IMR-90 (cell line): ENCODE results near the gene SBF1. TPM values are rescaled to one million over a fixed set of nuclear protein-coding genes. Genes with fewer than 3 reads are reported as not detected.

Experiments used
- ATAC-seq: fragments of 200-7000 bp; cut with Tn5 transposase; 2 replicates; pipeline ENCODE4 v1.9.1; 2020; ENCODE audit warnings: low read depth, mild to moderate bottlenecking, moderate library complexity
- BruUV-seq: library from RNA; stranded (reverse); fragments of 400-500 nt; replicated peaks from 2 replicates; lab custom pipeline; 2021; lab: Mats Ljungman, UMichigan
- CTCF ChIA-PET: fragments of 300-600 bp; formaldehyde crosslinking; extraction: SDS; loops from one replicate; lab custom pipeline; 2021; ENCODE audit warnings: antibody characterized with exemption; lab: Yijun Ruan, JAX
- POLR2A ChIA-PET: fragments of 300-600 bp; sonication (Branson Sonifier 250); formaldehyde crosslinking; loops from one replicate; lab custom pipeline; 2022; ENCODE audit warnings: antibody characterized with exemption; ENCODE audit not compliant: unreplicated experiment; lab: Charles Lee
- DNase-seq: peaks from one replicate; pipeline ENCODE4 v3.0.0; 2013
- H2AFZ ChIP-seq: replicated peaks from 2 replicates; pipeline ENCODE3; 2013; ENCODE audit warnings: low read length, mild to moderate bottlenecking; ENCODE audit not compliant: poor library complexity
- H2AK5ac ChIP-seq: 2 replicates; pipeline ENCODE4 v1.6.1; 2013; ENCODE audit warnings: low read depth, low read length, inconsistent platforms
- H2AK9ac ChIP-seq: replicated peaks from 2 replicates; pipeline ENCODE3; 2013; ENCODE audit warnings: mild to moderate bottlenecking, low read depth, low read length, moderate library complexity; ENCODE audit not compliant: poor library complexity
- H2BK120ac ChIP-seq: 2 replicates; pipeline ENCODE4 v1.6.1; 2013; ENCODE audit warnings: low read depth, low read length, inconsistent platforms
- H2BK15ac ChIP-seq: 3 replicates; pipeline ENCODE4 v1.6.1; 2013; ENCODE audit warnings: low read depth, low read length, inconsistent platforms
- H2BK20ac ChIP-seq: 2 replicates; pipeline ENCODE4 v1.6.1; 2013; ENCODE audit warnings: low read depth, mild to moderate bottlenecking, inconsistent platforms, low read length, moderate library complexity
- H2BK5ac ChIP-seq: 2 replicates; pipeline ENCODE4 v1.6.1; 2013; ENCODE audit warnings: mild to moderate bottlenecking, low read depth, low read length, inconsistent platforms; ENCODE audit not compliant: poor library complexity, severe bottlenecking
- H3K14ac ChIP-seq: replicated peaks from 2 replicates; pipeline ENCODE4 v1.6.1; 2013; ENCODE audit warnings: low read depth, low read length, inconsistent platforms
- H3K18ac ChIP-seq: 2 replicates; pipeline ENCODE4 v1.6.1; 2013; ENCODE audit warnings: low read depth, low read length, control low read depth
- H3K23ac ChIP-seq: 2 replicates; pipeline ENCODE4 v1.6.1; 2013; ENCODE audit warnings: low read depth, low read length, inconsistent platforms
- H3K27ac ChIP-seq: 2 replicates; pipeline ENCODE4 v1.5.1; 2013; ENCODE audit warnings: mild to moderate bottlenecking, control low read depth, low read length; ENCODE audit not compliant: insufficient read depth
- H3K27me3 ChIP-seq: 2 replicates; pipeline ENCODE4 v1.6.1; 2013; ENCODE audit warnings: low read length; ENCODE audit not compliant: control insufficient read depth, insufficient read depth
- H3K36me3 ChIP-seq: 2 replicates; pipeline ENCODE4 v1.6.1; 2013; ENCODE audit warnings: low read length, mixed read lengths; ENCODE audit not compliant: control insufficient read depth, insufficient read depth
- H3K4ac ChIP-seq: 2 replicates; pipeline ENCODE4 v1.6.1; 2013; ENCODE audit warnings: low read depth, low read length, inconsistent platforms
- H3K4me1 ChIP-seq: 2 replicates; pipeline ENCODE4 v1.6.1; 2013; ENCODE audit warnings: low read length, mixed read lengths; ENCODE audit not compliant: control insufficient read depth, insufficient read depth
- H3K4me2 ChIP-seq: 2 replicates; pipeline ENCODE4 v1.6.1; 2013; ENCODE audit warnings: low read depth, mild to moderate bottlenecking, control low read depth, low read length, moderate library complexity
- H3K4me3 ChIP-seq: 2 replicates; pipeline ENCODE4 v1.5.1; 2013; ENCODE audit warnings: low read depth, mild to moderate bottlenecking, control low read depth, low read length, moderate library complexity; ENCODE audit not compliant: insufficient read depth
- H3K56ac ChIP-seq: 2 replicates; pipeline ENCODE4 v1.6.1; 2013; ENCODE audit warnings: low read length, inconsistent platforms; ENCODE audit not compliant: insufficient read depth; ENCODE audit errors: extremely low read depth
- H3K79me1 ChIP-seq, 2 experiments: 2 replicates each; pipeline ENCODE4 v1.6.1; 2013; ENCODE audit warnings: low read length in 2 of 2, inconsistent platforms in 1 of 2, low read depth in 1 of 2
- H3K9ac ChIP-seq: 2 replicates; pipeline ENCODE4 v1.6.1; 2013; ENCODE audit warnings: low read depth, low read length, control low read depth
- H3K9me1 ChIP-seq: 2 replicates; pipeline ENCODE4 v1.6.1; 2013; ENCODE audit warnings: low read length, inconsistent platforms; ENCODE audit not compliant: insufficient read depth
- H3K9me3 ChIP-seq: 2 replicates; pipeline ENCODE4 v1.6.1; 2013; ENCODE audit warnings: low read length; ENCODE audit not compliant: control insufficient read depth, insufficient read depth
- H4K20me1 ChIP-seq: 2 replicates; pipeline ENCODE4 v1.6.1; 2013; ENCODE audit warnings: low read length, inconsistent platforms; ENCODE audit not compliant: insufficient read depth
- H4K5ac ChIP-seq: 2 replicates; pipeline ENCODE4 v1.6.1; 2013; ENCODE audit warnings: mild to moderate bottlenecking, low read depth, low read length, control low read depth
- H4K8ac ChIP-seq, 2 experiments: 2 replicates each; pipeline ENCODE4 v1.6.1; 2013; ENCODE audit warnings: low read depth in 2 of 2, low read length in 2 of 2, control low read depth in 1 of 2, inconsistent platforms in 1 of 2
- H4K91ac ChIP-seq: 2 replicates; pipeline ENCODE4 v1.6.1; 2013; ENCODE audit warnings: low read depth, low read length, inconsistent platforms; ENCODE audit not compliant: insufficient read depth
- BHLHE40 ChIP-seq: fragments of 150-350 bp; IDR thresholded peaks from 2 replicates; pipeline ENCODE4 v1.6.1; 2016; ENCODE audit warnings: mild to moderate bottlenecking, low read depth, low read length
- CEBPB ChIP-seq: IDR thresholded peaks from 2 replicates; pipeline ENCODE4 v1.6.1; 2012; ENCODE audit warnings: low read depth, low read length, improper control_type of control experiment
- FOS ChIP-seq: fragments of 150-350 bp; IDR thresholded peaks from 2 replicates; pipeline ENCODE4 v1.6.1; 2016; ENCODE audit warnings: low read depth, low read length
- MAFK ChIP-seq: IDR thresholded peaks from 2 replicates; pipeline ENCODE4 v1.6.1; 2012; ENCODE audit warnings: low read depth, low read length, improper control_type of control experiment
- MAZ ChIP-seq: IDR thresholded peaks from 2 replicates; pipeline ENCODE4 v1.6.1; 2012; ENCODE audit warnings: low read depth, mild to moderate bottlenecking, low read length, improper control_type of control experiment, moderate library complexity, borderline replicate concordance
- MXI1 ChIP-seq: IDR thresholded peaks from 2 replicates; pipeline ENCODE4 v1.6.1; 2012; ENCODE audit warnings: low read depth, mild to moderate bottlenecking, low read length, moderate library complexity, borderline replicate concordance
- NFE2L2 ChIP-seq: fragments of 150-350 bp; IDR thresholded peaks from 2 replicates; pipeline ENCODE4 v1.6.1; 2016; ENCODE audit warnings: low read depth, mild to moderate bottlenecking, low read length
- POLR2A ChIP-seq: IDR thresholded peaks from 2 replicates; pipeline ENCODE4 v1.6.1; 2012; ENCODE audit warnings: mild to moderate bottlenecking, low read depth, low read length
- RAD21 ChIP-seq: IDR thresholded peaks from 2 replicates; pipeline ENCODE4 v1.6.1; 2012; ENCODE audit warnings: low read length, improper control_type of control experiment
- RFX5 ChIP-seq: IDR thresholded peaks from 2 replicates; pipeline ENCODE4 v1.8.0; 2012; ENCODE audit warnings: low read depth, mild to moderate bottlenecking, low read length, moderate library complexity
- SMC3 ChIP-seq: fragments of 150-350 bp; IDR thresholded peaks from 2 replicates; pipeline ENCODE4 v1.6.1; 2016; ENCODE audit warnings: low read depth, mild to moderate bottlenecking, antibody characterized with exemption, low read length, moderate library complexity
- WGBS, 2 experiments: methylation state at CpG; one replicate each; pipeline versions ENCODE4 v1.1.5 to v1.1.7; 2013; ENCODE audit warnings: missing lambda C conversion rate in 2 of 2; ENCODE audit not compliant: insufficient read length in 1 of 2; ENCODE audit errors: extremely low coverage in 2 of 2; 5-methylcytosine and 5-hydroxymethylcytosine counted together
- dilution Hi-C: fragments of 300-500 bp; cut with HindIII; formaldehyde crosslinking; loops from one replicate; pipeline ENCODE4 v1.14.3; 2018; ENCODE audit warnings: low sequenced_read_pairs; ENCODE audit not compliant: unreplicated experiment
- in situ Hi-C: fragments of 300-500 bp; cut with MboI; formaldehyde crosslinking; loops from 3 replicates; pipeline ENCODE4 v1.14.3; 2019; ENCODE audit warnings: low sequenced_read_pairs, inconsistent platforms, mixed read lengths
- intact Hi-C: fragments of 100-400 bp; cut with micrococcal nuclease; formaldehyde crosslinking; loops from 2 replicates; pipeline ENCODE4 v1.10.0; 2022
- polyA plus RNA-seq, 3 experiments: library from polyadenylated mRNA; depleted of rRNA; stranded (reverse); fragments of >200 nt; gene quantifications; 2 replicates each; pipeline ENCODE4 v1.2.3, GENCODE V29; 2012; ENCODE audit warnings: low replicate concordance in 1 of 3
- total RNA-seq: library from RNA; depleted of rRNA; stranded (reverse); fragments of >200 nt; gene quantifications from 2 replicates; pipeline ENCODE4 v1.2.3, GENCODE V29; 2012
- TF ChIP-seq, protein P1 (sequence below): fragments of 150-350 bp; IDR thresholded peaks from 2 replicates; pipeline ENCODE4 v1.6.1; 2017; ENCODE audit warnings: mild to moderate bottlenecking, antibody characterized with exemption, low read length, low read depth
- TF ChIP-seq, protein P2 (sequence below): conservative IDR thresholded peaks from 2 replicates; pipeline ENCODE4 v1.5.1; 2012; ENCODE audit warnings: mild to moderate bottlenecking, low read depth, low read length, improper control_type of control experiment
- TF ChIP-seq, protein P3 (sequence below): fragments of 150-350 bp; IDR thresholded peaks from 2 replicates; pipeline ENCODE4 v1.6.1; 2016; ENCODE audit warnings: low read depth, mild to moderate bottlenecking, low read length, moderate library complexity, borderline replicate concordance

Gene SBF1
- total and polyA plus RNA-seq, 2 of the 4 experiments (the other 2 are of a cell fraction) = 21.5 to 33.2 TPM

DNA sequence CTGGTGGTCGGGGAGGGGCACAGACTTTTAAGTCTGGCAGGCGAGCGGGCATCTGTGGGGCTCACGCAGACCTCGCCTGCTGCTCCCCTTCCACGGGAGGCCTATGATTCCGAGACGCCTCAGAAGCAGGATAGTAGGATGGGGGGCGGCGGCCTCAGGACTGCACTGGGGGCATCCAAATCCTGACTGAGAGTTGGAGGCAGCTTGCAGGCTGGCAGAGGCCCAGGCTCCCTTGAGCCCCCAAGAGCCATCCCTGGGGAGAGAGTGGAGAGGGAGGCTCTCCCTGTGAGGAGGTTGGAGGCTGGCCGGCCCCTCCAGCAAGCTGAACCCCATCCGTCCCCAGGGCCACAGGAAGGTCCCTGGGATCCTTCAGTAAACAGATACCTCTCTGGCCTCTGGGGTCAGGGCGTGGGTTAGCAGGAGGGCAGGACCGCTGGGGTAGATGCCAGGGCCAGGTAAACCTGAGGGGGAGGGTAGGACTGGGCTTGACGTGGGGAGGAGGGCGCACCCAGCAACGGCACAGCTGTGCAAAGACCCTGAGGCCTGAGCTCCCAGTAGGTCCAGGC is 33.3 kb downstream of the SBF1 start:
- Histone ChIP-seq H2BK120ac (no peak overlapping the region), H2AK9ac (peak overlapping the region; percentile 28), H3K56ac (no peak overlapping the region), H2BK5ac (no peak overlapping the region), H3K4me1 (no peaks in the 10 kb centered on the region), H2AFZ (no peak overlapping the region), H2BK20ac (no peak overlapping the region), H3K4me2 (no peak overlapping the region), H3K27ac (no peak overlapping the region), H3K14ac (no peak overlapping the region), H3K4me3 (no peak overlapping the region), H3K23ac (no peak overlapping the region), H3K9me1 (no peaks in the 10 kb centered on the region), H4K91ac (no peak overlapping the region), H3K4ac (no peak overlapping the region), H3K9ac (no peak overlapping the region), H4K5ac (no peak overlapping the region), H4K8ac (no peak overlapping the region), H4K20me1 (peaks cover 20% of the 10 kb centered on the region), H3K36me3 (peaks cover 73% of the 10 kb centered on the region), H3K27me3 (no peaks in the 10 kb centered on the region), H3K79me1 (peaks cover 0 to 9% of the 10 kb centered on the region in 2 experiments; a peak in 1 of 4 replicates), H3K9me3 (no peaks in the 10 kb centered on the region), H2AK5ac (no peak overlapping the region), H2BK15ac (no peak overlapping the region), H3K18ac (no peak overlapping the region)
- CTCF ChIA-PET = no interaction called here
- WGBS, 2 experiments = 95% methylated on average over 6 of the region's 17 CpGs; no CpG with 5 or more reads in 1 of the 2 experiments
- DNase-seq (no peak), ATAC-seq (no peak)
- BruUV-seq = no TSS peak
- in situ Hi-C loops = no loop called here
- dilution Hi-C loops = no loop called here
- intact Hi-C loops = no loop called here
- no peak for TF ChIP-seq CEBPB
- no peak for TF ChIP-seq MXI1
- TF ChIP-seq, protein P1, sequence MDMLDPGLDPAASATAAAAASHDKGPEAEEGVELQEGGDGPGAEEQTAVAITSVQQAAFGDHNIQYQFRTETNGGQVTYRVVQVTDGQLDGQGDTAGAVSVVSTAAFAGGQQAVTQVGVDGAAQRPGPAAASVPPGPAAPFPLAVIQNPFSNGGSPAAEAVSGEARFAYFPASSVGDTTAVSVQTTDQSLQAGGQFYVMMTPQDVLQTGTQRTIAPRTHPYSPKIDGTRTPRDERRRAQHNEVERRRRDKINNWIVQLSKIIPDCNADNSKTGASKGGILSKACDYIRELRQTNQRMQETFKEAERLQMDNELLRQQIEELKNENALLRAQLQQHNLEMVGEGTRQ = no peak
- TF ChIP-seq, protein P2, sequence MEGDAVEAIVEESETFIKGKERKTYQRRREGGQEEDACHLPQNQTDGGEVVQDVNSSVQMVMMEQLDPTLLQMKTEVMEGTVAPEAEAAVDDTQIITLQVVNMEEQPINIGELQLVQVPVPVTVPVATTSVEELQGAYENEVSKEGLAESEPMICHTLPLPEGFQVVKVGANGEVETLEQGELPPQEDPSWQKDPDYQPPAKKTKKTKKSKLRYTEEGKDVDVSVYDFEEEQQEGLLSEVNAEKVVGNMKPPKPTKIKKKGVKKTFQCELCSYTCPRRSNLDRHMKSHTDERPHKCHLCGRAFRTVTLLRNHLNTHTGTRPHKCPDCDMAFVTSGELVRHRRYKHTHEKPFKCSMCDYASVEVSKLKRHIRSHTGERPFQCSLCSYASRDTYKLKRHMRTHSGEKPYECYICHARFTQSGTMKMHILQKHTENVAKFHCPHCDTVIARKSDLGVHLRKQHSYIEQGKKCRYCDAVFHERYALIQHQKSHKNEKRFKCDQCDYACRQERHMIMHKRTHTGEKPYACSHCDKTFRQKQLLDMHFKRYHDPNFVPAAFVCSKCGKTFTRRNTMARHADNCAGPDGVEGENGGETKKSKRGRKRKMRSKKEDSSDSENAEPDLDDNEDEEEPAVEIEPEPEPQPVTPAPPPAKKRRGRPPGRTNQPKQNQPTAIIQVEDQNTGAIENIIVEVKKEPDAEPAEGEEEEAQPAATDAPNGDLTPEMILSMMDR = no peak
- TF ChIP-seq NFE2L2 = no peak
- no peak for TF ChIP-seq MAFK
- TF ChIP-seq RFX5 = no peak
- TF ChIP-seq, protein P3, sequence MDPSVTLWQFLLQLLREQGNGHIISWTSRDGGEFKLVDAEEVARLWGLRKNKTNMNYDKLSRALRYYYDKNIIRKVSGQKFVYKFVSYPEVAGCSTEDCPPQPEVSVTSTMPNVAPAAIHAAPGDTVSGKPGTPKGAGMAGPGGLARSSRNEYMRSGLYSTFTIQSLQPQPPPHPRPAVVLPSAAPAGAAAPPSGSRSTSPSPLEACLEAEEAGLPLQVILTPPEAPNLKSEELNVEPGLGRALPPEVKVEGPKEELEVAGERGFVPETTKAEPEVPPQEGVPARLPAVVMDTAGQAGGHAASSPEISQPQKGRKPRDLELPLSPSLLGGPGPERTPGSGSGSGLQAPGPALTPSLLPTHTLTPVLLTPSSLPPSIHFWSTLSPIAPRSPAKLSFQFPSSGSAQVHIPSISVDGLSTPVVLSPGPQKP = no peak
- TF ChIP-seq FOS = no peak
- TF ChIP-seq SMC3 = no peak
- TF ChIP-seq POLR2A = no peak
- no peak for TF ChIP-seq BHLHE40
- no peak for TF ChIP-seq MAZ
- no peak for TF ChIP-seq RAD21
- POLR2A ChIA-PET = no interaction called here
